SK-N-SH (cell line): ENCODE results near the gene C1D.

Source experiments
- CHD2 ChIP-seq: fragments of 150-350 bp; IDR thresholded peaks from 2 replicates; pipeline ENCODE4 v1.6.1; 2018; ENCODE audit warnings: low read length; ENCODE audit not compliant: partially characterized antibody
- CTCF ChIP-seq: fragments of 200-600 bp; sonication (generic); IDR thresholded peaks from 2 replicates; pipeline ENCODE4 v1.6.1; 2017; ENCODE audit warnings: antibody characterized with exemption, mild to moderate bottlenecking, moderate library complexity
- EP300 ChIP-seq, 2 experiments: IDR thresholded peaks; 2 replicates each; pipeline versions ENCODE4 v1.4.0 to v1.6.1; 2012; ENCODE audit warnings: borderline replicate concordance in 1 of 2, low read depth in 1 of 2, low read length in 1 of 2
- EZH2phosphoT487 ChIP-seq: fragments of 200-600 bp; sonication (generic); IDR thresholded peaks from 2 replicates; pipeline ENCODE4 v1.6.1; 2017; ENCODE audit warnings: low read depth, mixed run types, mild to moderate bottlenecking, antibody characterized with exemption, moderate library complexity, borderline replicate concordance
- FOXM1 ChIP-seq: IDR thresholded peaks from 2 replicates; pipeline ENCODE4 v1.4.0; 2012; ENCODE audit warnings: low read depth, mild to moderate bottlenecking
- IRF3 ChIP-seq: fragments of 150-350 bp; IDR thresholded peaks from 2 replicates; pipeline ENCODE4 v1.6.1; 2016; ENCODE audit warnings: mild to moderate bottlenecking, low read depth, low read length
- MAX ChIP-seq: IDR thresholded peaks from 2 replicates; pipeline ENCODE4 v1.4.0; 2012; ENCODE audit warnings: low read depth
- NFIC ChIP-seq: IDR thresholded peaks from 2 replicates; pipeline ENCODE4 v1.4.0; 2012; ENCODE audit warnings: borderline replicate concordance
- POLR2AphosphoS5 ChIP-seq: IDR thresholded peaks from 2 replicates; pipeline ENCODE4 v1.6.1; 2012; ENCODE audit warnings: low read depth, low read length
- RAD21 ChIP-seq: IDR thresholded peaks from 2 replicates; pipeline ENCODE4 v1.6.1; 2012; ENCODE audit warnings: mild to moderate bottlenecking, low read length
- REST ChIP-seq: IDR thresholded peaks from 2 replicates; pipeline ENCODE4 v1.6.1; 2012; ENCODE audit warnings: mild to moderate bottlenecking, low read depth, low read length, moderate library complexity
- USF2 ChIP-seq: fragments of 150-350 bp; IDR thresholded peaks from 2 replicates; pipeline ENCODE4 v1.6.1; 2017; ENCODE audit warnings: antibody characterized with exemption, low read length, low read depth, borderline replicate concordance
- YY1 ChIP-seq: IDR thresholded peaks from 2 replicates; pipeline ENCODE4 v1.4.0; 2012; ENCODE audit warnings: low read depth, mild to moderate bottlenecking
- ZBTB33 ChIP-seq: IDR thresholded peaks from 2 replicates; pipeline ENCODE4 v1.4.0; 2012; ENCODE audit warnings: low read depth, borderline replicate concordance

GRCh38 chr2:68103030-68103708 lies 40.4 kb upstream of the C1D start:
- TF ChIP-seq CTCF (no peak), FOXM1 (no peak), USF2 (no peak), EP300 (IDR thresholded peaks at IDR 0.05; ENCODE audit: borderline replicate concordance in 1 of 2, low read depth in 1 of 2, low read length in 1 of 2) (no peak), REST (no peak), YY1 (no peak), CHD2 (no peak), EZH2phosphoT487 (no peak), RAD21 (no peak), POLR2AphosphoS5 (no peak), MAX (no peak), NFIC (no peak), IRF3 (no peak), ZBTB33 (no peak)
